Natural killer cell (primary cell): ENCODE measurements around the gene PRDM16. TPM values are rescaled to one million over a fixed set of nuclear protein-coding genes. Genes with fewer than 3 reads are reported as not detected.

Experiments used
- ATAC-seq, 3 donors: fragments of 150-1000 bp in 2 of 3; fragments of 200-7000 bp in 1 of 3; cut with Tn5 transposase; 1 replicate in 1 of 3; 2 replicates in 2 of 3; pipeline ENCODE4 v1.10.0; 2021; ENCODE audit warnings: mild to moderate bottlenecking in 2 of 3, moderate library complexity in 2 of 3
- DNase-seq, 2 donors: peaks; one replicate each; pipeline versions ENCODE4 v3.0.0 to v3.0.0-alpha.2; 2013 to 2021; ENCODE audit warnings: mixed read lengths in 1 of 2
- H3K27ac ChIP-seq: one replicate; pipeline ENCODE4 v1.5.1; 2013; ENCODE audit warnings: mild to moderate bottlenecking, low read length
- H3K27me3 ChIP-seq: one replicate; pipeline ENCODE4 v1.6.1; 2013; ENCODE audit warnings: low read length; ENCODE audit not compliant: control insufficient read depth, insufficient read depth
- H3K36me3 ChIP-seq: one replicate; pipeline ENCODE4 v1.6.1; 2013; ENCODE audit warnings: low read length; ENCODE audit not compliant: control insufficient read depth, insufficient read depth
- H3K4me1 ChIP-seq: one replicate; pipeline ENCODE4 v1.6.1; 2013; ENCODE audit warnings: low read length; ENCODE audit not compliant: control insufficient read depth, insufficient read depth
- H3K4me3 ChIP-seq: one replicate; pipeline ENCODE4 v1.5.1; 2013; ENCODE audit warnings: low read length
- H3K9me3 ChIP-seq: one replicate; pipeline ENCODE4 v1.6.1; 2013; ENCODE audit warnings: low read length; ENCODE audit not compliant: control insufficient read depth, insufficient read depth
- H3K27ac Mint-ChIP-seq, 2 donors: one replicate each; pipeline ENCODE4 v1.8.0; 2022; ENCODE audit warnings: mild to moderate bottlenecking in 2 of 2, mixed read lengths in 2 of 2, moderate library complexity in 1 of 2
- H3K27me3 Mint-ChIP-seq, 2 donors: one replicate each; pipeline ENCODE4 v1.8.0; 2022; ENCODE audit warnings: low read depth in 2 of 2, mixed read lengths in 2 of 2
- H3K36me3 Mint-ChIP-seq: one replicate; pipeline ENCODE4 v1.8.0; 2022; ENCODE audit warnings: mixed read lengths
- H3K4me1 Mint-ChIP-seq, 2 donors: one replicate each; pipeline ENCODE4 v1.8.0; 2022; ENCODE audit warnings: mixed read lengths in 2 of 2
- H3K4me3 Mint-ChIP-seq: one replicate; pipeline ENCODE4 v1.8.0; 2022; ENCODE audit warnings: mild to moderate bottlenecking, moderate library complexity, mixed read lengths
- H3K9me3 Mint-ChIP-seq, 2 donors: one replicate each; pipeline ENCODE4 v1.8.0; 2022; ENCODE audit warnings: mixed read lengths in 2 of 2
- WGBS: methylation state at CpG from one replicate; pipeline ENCODE4 v1.1.7; 2013; ENCODE audit warnings: missing lambda C conversion rate; ENCODE audit not compliant: insufficient coverage; 5-methylcytosine and 5-hydroxymethylcytosine counted together
- intact Hi-C: fragments of 100-400 bp; cut with micrococcal nuclease; formaldehyde crosslinking; loops from one replicate; pipeline ENCODE4 v1.14.2; 2022
- total RNA-seq, 4 donors: library from RNA; stranded (reverse); fragments of 120-200 nt in 1 of 4; gene quantifications; one replicate each; pipeline versions ENCODE4 v1.2.3 to v1.2.4, GENCODE V29; 2013 to 2022
- TF ChIP-seq, protein P1 (sequence below): fragments of 200-600 bp; IDR thresholded peaks from one replicate; pipeline ENCODE4 v1.8.0; 2022; ENCODE audit warnings: antibody characterized with exemption

PRDM16 gene
- total RNA-seq, 3 donors from 2014 or later (not counting 1 experiment from before 2014, with no cell fraction given): 0.25 to 0.64 TPM; not detected in 1

GRCh38 chr1:3070309-3070643, 1.3 kb downstream of the PRDM16 start:
- Mint-ChIP-seq H3K36me3 (no peaks in the 10 kb centered on the region), H3K9me3 (no peaks in the 10 kb centered on the region), H3K4me1 (no peaks in the 10 kb centered on the region), H3K27me3 (peaks cover 0 to 14% of the 10 kb centered on the region in 2 donors), H3K4me3 (no peak overlapping the region), H3K27ac (no peak overlapping the region)
- ATAC-seq (no peak), DNase-seq (no peak)
- Histone ChIP-seq H3K27me3 (peaks cover 8% of the 10 kb centered on the region), H3K27ac (no peak overlapping the region), H3K36me3 (no peaks in the 10 kb centered on the region), H3K4me3 (no peak overlapping the region), H3K4me1 (peaks cover 3% of the 10 kb centered on the region), H3K9me3 (no peaks in the 10 kb centered on the region)
- TF ChIP-seq, protein P1, sequence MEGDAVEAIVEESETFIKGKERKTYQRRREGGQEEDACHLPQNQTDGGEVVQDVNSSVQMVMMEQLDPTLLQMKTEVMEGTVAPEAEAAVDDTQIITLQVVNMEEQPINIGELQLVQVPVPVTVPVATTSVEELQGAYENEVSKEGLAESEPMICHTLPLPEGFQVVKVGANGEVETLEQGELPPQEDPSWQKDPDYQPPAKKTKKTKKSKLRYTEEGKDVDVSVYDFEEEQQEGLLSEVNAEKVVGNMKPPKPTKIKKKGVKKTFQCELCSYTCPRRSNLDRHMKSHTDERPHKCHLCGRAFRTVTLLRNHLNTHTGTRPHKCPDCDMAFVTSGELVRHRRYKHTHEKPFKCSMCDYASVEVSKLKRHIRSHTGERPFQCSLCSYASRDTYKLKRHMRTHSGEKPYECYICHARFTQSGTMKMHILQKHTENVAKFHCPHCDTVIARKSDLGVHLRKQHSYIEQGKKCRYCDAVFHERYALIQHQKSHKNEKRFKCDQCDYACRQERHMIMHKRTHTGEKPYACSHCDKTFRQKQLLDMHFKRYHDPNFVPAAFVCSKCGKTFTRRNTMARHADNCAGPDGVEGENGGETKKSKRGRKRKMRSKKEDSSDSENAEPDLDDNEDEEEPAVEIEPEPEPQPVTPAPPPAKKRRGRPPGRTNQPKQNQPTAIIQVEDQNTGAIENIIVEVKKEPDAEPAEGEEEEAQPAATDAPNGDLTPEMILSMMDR: no peak
- intact Hi-C loops: no loop called here
- WGBS: under 1% methylated on average over 57 of the region's 57 CpGs

DNA sequence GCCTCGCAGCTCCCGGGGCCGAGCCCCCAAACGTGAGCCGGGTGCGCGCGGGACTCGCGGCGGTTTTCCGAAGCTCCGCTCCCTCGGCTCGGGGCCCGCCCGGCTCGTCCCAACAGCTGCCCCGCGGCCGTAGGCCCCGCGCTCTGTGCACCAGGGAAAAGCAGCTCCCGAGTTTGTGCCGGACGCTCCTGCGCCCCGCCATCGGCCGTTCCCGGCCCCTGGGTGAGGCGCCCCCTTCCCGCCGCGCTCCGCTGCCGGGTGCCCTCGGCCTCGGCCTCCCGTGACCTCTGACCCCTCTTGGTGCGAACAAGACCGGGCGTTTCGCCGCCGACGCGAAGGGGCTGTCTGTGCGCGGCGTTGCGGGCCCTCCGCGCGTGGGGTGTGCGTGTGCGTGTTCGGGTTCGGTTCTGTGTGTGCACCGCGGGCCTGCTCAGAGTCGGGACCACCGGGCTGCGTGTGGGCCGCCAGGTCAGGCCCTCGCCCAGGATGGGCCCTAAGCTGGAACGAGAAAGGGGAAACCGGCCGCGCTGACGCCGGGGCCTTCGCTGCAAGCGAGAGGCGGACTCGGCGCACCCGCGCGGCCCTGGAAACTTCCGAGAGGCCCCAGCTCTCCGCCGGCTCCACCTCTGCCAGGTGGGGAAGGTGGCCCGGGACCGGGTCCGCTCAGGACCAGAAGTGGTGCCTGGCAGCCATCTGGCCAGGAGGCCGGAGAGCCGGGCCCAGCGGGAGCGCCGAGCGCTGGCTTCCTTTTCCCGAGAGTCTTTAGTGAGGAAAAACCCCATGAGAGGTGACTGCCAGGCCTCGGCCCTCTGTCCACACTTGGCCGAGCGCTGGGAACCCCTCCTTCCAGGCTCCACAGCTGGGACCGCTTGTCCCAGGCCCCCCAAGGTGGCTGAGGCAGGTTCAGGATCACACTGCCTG, 1.9 kb downstream of the PRDM16 start:
- TF ChIP-seq, protein P1: no peak
- H3K4me1 Mint-ChIP-seq: no peaks in the 10 kb centered on the region
- peak overlapping the region; percentile 35 for H3K4me3 Mint-ChIP-seq
- Histone ChIP-seq H3K36me3 (no peaks in the 10 kb centered on the region), H3K27ac (no peak overlapping the region), H3K4me3 (no peak overlapping the region), H3K4me1 (peaks cover 3% of the 10 kb centered on the region), H3K27me3 (peaks cover 8% of the 10 kb centered on the region), H3K9me3 (no peaks in the 10 kb centered on the region)
- H3K36me3 Mint-ChIP-seq: no peaks in the 10 kb centered on the region
- intact Hi-C loops: no loop called here
- WGBS: 10% methylated on average over 97 of the region's 97 CpGs
- H3K9me3 Mint-ChIP-seq: no peaks in the 10 kb centered on the region
- DNase-seq: no peak
- H3K27ac Mint-ChIP-seq: no peak overlapping the region
- no peak for ATAC-seq
- peaks cover 0 to 14% of the 10 kb centered on the region in 2 donors for H3K27me3 Mint-ChIP-seq

- Histone ChIP-seq H3K27ac (no peak overlapping the region), H3K4me3 (no peak overlapping the region), H3K36me3 (no peaks in the 10 kb centered on the region), H3K4me1 (peaks cover 3% of the 10 kb centered on the region), H3K9me3 (no peaks in the 10 kb centered on the region), H3K27me3 (peaks cover 8% of the 10 kb centered on the region)
- no peaks in the 10 kb centered on the region for H3K36me3 Mint-ChIP-seq
- no peaks in the 10 kb centered on the region for H3K4me1 Mint-ChIP-seq
- H3K9me3 Mint-ChIP-seq: no peaks in the 10 kb centered on the region
- DNase-seq: no peak
- no peak overlapping the region for H3K27ac Mint-ChIP-seq
- ATAC-seq: no peak
- 74% methylated on average over 15 of the region's 17 CpGs for WGBS
- intact Hi-C loops: no loop called here
- H3K4me3 Mint-ChIP-seq: peak overlapping the region; percentile 35
- H3K27me3 Mint-ChIP-seq: peaks cover 0 to 10% of the 10 kb centered on the region in 2 donors
- TF ChIP-seq, protein P1: no peak
Observed at GRCh38 chr1:3071565-3072390, 2.8 kb downstream of the PRDM16 start.
